IPS DF 4.7 (cell line): Measurements from ENCODE around the gene QSER1.

ENCODE experiments used
- DNase-seq: peaks from one replicate; pipeline ENCODE4 v3.0.0-alpha.2; 2013; ENCODE audit warnings: low spot score; ENCODE audit errors: extremely low read depth

The QSER1 gene

DNA sequence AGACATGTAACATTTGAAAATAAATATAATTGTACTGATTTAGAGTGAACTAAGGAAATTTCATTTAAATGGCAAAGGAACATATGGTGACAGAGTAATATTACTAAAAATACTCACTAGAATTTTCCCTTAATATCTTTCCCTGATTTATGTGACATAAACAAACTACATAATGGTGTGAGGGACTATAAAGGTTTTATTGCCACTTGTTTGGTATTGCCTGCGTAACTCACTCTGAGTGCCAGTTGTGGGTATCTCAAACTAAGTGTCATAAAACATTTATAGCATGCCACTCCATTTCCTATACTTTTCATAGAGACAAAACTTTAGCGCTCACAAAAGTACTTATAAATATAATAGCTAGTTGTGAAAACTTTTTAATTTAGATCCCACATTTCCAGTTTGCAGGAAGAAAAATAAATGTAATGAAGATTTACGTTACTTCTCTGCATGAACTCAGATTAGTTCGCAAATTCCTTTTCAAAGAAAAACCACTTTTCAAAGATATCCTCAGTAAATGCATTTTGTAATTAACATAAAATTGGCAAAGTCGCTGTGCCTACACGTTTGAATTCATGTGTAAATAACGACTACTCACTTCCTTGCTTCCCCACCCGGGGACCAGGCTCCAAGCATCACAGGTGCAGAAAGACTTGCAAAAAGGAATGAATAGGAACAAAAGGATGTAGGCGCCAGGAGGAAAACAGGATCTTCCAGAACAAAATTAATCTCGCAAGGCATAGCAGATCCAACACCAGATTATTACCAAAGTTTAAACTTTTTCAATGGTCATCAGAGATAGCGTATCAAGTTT is 1.6 kb upstream of the QSER1 start:
- no peak for DNase-seq

DNA sequence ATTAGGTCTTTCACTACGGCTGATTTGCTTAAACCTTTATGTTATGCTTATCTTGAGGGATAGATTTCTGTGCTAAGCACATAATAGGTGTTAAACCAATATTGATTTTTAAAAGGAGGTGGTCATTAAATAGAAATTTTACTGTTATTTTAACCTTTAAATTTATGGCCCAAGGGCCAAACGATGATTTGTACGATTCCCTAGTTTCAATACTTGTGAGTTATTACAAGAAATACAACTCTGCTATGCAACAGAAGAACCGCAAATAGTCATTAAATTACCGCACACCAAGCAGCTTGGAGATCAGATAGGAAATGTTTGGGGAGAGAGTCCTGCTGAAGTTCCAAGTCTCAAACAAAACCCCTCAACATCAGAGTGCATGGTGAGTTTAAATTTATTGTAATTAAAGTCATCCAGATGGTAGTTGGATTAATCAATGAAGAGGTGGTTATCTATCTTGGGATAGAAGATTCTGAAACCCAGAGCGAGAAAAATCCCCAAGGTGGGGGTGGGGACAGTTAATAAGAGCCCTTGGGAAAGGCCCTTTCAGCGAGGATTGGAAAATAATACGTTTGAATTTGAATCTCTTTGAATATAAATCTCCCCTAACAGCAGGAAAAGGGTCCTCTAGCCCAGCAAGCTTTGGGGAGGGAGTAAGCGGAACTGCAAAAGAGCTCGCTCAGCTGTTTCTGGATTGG is 805 bp upstream of the QSER1 start:
- DNase-seq, result no peak

DNA sequence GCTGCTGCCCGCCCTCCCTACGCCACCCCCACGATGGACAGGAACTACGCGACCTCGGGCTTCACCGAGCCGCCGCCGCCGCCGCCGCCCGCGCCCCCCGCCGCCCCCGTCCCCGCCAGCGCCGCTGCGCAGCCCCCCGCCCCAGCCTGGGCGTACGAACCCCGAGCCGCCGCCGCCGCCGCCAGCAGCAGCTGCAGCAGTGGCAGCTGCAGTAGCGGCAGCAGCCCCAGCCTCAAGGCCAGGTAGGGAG is 407 bp downstream of the QSER1 start:
- DNase-seq, result no peak

DNA sequence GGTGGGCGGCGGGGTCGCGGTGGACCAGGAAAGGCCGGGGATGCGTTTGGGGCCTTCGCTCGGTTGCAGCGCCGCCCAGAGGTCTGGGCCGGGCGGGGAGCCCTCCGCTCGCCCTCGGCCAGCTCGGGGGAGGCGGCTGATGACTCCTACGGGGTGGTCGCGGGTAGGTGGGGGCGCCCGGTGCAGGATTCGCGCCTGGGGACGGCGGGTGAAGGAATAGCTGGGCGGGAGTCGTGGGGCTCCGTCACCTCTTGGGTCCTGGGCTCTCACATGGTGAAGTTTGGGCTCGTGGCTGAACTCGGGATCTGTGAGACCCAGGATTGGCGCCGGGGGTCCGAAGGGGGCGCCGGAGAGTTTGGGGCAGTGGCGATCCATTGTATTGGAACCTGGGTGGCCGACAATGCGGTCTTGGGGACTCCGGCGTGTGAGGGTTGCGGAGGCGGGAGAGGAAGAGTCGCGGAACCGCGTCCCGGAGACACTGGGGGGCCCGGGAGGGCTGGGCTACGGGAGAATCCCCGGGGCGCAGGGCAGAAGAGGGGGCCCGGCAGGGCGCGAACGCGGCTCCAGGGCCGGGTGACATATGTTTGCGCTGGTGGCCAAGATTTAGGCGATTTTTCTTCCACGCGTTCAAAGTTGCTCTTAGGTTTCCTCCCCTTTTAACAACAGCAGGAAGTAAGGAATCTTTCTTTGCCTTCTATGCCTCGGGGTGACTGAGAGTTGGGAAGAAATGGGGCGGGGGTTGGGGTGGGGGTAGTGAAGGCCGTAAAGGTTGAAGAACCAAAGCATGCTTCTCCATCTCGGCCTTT is 935 bp downstream of the QSER1 start:
- no peak for DNase-seq

DNA sequence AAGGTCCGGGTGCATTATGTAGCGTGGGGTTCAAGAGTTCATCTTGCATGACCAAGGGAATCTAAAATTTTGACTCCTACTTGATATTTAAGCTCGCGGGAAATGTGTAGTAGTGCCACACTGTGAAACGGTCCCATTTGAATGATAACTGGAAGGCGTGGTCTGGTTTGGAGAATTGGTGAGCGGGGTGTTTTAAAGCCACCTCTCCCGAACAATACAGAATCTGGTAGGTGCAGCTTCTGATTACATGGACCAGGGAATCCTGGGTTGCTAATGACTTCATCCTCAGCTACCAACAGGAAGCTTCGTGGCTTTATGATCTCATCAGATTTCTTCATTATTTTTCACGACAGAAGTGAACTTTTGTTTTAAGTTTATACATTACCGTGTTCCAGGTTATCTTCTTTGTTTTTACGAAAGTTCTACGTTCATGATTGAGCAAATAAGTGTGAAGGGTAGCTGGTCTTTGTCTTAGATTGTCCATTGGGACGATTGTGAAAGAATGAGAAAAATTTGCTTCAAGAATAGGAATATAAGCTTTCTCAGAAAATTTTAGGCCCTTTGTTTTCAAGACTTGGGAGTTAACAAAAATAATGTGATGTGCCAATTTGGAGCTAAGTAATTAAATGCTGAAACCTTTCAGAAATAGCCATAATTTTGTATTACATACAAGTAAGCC is 1.7 kb downstream of the QSER1 start:
- no peak for DNase-seq

DNA sequence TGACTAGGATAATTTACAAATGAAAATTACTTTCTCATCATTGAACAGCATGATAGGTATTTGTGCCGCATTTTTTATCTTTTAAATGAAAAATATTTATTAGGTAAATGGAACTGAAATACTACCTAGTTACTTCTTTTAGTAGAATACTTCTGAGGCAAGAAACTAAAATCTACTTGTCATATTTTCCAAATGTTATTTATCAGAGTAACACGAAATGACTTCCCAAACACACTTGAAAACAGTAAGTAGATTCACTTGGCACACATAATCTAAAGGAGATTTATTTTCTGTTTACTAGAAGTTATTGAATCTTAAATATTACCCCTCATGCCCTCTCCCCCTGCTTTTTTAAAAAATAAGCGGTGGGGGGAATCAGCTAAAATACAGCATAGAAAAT is 2.3 kb downstream of the QSER1 start:
- no peak for DNase-seq

DNA sequence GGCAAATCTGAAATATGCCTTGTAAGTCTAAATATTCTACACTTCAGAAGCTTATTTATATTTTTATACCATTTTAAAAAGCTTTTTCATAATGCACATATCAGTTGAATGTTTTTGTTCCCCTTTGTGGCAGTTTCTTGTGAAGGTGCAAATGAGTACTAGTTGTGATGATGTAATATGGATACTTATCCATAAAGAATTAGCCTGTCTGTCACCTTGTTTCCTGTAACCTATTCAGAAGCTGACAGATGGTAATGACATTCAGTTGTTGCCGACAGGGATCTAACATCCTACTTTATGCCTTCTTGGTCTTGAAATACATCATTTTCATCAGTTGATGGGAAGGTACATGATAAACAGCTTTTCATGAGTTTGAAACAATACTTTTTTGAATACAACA is 2.9 kb downstream of the QSER1 start:
- no peak for DNase-seq

DNA sequence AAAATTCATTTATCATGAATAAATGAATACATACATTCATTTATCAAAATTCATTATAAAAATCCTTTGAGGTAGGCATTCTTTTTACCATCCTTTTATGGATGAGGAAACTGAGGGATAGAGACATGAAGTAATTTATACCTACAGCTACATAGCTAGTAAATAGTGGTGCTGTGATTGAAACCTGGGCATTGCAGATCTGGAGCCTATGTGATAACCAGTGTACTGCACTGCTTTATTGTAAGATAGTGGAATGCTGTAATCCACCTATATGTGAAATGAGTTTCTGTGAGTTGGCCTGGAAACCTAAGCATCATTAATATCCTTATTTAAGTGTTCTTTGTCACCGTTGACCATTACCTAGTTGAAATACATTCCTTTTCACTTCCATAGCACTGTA is 4.5 kb downstream of the QSER1 start:
- DNase-seq, result no peak

DNA sequence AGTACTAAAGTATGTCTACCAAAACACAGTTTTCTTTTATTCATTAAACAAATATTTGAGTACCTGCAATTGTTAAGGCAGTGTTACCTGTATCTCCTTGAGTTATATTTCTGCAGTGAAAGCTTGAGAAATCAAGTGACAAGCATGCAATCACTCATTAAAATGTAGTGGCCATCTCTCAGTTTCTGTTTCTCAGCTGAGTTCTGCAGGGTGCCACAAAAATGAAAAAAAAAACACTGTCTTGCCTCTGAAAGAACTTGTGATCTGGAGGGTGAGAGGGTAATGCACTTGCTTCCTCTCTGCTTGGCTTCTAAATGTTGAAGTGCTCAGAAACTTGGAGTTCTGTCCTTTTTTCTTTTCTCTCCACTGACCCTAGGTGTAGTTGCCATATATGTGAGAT is 6.8 kb downstream of the QSER1 start:
- no peak for DNase-seq

DNA sequence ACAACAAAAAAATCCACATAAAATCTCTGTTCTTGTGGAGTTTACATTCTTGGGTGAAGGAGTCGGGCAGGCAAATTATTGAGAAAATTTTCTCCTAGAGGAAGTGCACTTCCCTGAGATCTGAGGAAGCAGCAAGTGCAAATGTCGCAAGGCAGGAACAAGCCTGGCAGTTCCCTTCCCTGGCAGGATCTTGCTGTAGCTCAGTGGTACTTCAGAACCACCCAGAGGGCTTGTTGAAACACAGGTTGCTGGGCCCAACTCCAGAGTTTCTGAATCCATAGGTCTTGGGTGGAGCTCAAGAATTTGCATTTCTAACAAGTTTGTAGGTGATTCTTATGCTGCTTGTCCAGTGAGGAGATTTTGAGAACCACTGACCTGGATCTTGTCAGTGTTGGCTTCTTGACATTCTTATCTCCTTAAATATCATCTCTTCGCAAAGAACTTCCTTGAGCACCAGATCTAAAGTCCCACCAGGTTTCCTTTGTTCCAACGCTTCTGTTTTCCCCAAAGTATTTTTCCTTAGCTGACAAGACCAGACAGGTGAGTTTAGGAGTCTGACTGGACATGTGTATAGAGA is 9.6 kb downstream of the QSER1 start:
- no peak for DNase-seq

DNA sequence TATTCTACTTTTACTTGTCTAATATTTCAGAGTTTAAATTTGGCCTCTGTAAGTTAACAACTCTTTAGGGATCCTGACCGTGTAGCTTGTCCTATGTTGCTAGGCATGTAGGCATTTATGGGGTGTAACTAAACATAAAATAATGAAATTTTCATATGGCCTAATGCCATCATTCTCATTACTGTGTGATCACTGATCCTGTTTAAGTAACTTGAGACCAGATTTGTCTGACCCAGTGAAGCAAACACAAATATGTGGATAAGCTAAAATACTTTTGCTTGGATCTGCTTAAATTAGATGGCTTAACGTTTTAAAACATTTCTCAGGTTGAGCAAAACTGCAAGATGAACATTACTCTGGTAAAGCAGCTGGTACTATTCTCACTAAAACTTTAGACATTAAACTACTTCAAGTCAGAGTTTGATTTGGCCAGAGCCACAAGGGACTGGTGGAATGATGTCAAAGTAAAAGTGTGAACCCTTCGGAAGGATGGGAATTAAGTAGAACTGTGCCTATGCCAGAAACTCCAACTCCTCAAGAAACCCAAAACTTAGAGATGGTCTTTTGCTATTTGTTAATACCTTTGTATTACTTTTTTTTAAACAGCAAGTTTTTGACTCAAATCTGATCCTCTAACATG is 12.5 kb downstream of the QSER1 start:
- DNase-seq, result no peak

DNA sequence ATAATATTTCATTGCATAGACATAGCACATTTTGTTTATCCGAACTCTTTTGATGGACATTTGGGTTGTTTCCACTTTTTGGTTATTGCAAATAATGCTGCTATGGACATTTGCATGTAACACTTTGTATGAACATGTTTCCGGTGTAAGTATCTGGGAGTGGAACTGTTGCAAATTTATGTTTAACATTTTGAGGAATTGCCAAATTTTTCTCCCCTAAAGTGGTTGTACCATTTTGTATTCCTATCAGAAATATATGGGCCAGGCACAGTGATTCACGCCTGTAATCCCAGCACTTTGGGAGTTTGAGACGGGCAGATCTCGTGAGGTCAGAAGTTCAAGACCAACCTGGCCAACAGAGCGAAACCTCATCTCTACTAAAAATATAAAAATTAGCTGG is 16.0 kb downstream of the QSER1 start:
- DNase-seq, result no peak

DNA sequence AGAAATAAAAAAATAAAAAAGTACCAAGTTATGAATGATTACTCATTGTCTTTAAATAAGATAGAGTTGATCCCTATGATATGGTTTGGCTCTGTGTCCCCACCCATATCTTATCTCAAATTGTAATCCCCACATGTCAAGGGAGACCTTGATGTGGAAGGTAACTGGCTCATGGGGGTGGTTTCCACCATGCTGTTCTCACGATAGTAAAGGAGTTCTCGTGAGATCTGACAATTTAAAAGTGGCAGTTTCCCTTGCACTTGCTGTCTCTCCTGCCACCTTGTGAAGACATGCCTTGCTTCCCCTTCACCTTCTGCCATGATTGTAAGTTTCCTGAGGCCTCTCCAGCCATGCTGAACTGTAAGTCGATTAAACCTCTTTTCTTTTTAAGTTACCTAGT is 18.8 kb downstream of the QSER1 start:
- no peak for DNase-seq

DNA sequence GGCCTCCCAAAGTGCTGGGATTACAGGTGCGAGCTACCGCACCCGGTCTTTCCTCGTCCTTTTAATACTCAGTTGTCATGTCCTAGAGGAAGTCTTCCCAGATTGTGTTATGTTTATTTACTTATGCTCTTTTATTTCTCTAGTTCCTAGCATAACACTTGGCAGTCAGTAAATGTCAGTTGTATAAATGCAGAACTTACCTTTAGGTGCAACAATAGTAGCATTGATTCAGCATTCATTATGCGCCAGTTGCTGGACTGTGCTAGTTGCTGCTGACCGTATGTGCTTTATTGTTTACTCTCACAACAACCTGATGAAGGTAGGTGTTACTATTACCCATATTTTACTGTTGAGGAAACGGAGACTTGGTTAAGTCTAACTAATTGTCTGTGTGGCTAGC is 20.8 kb downstream of the QSER1 start:
- DNase-seq, result no peak

DNA sequence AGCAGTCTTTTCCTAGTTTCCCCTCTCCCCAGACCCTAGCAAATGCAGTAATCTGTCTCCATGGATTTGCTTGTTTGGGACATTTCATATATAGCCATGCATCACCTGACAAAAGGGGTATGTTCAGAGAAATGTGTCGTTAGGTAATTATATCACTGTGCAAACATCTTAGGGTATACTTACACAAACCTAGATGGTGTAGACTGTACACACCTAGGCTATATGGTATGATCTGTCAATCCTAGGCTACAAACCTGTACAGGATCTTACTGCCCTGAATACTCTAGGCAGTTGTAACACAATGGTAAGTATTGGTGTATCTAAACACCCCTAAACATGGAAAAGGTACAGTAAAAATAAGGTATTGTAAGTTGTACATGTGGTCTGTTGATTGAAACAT is 23.8 kb downstream of the QSER1 start:
- no peak for DNase-seq

DNA sequence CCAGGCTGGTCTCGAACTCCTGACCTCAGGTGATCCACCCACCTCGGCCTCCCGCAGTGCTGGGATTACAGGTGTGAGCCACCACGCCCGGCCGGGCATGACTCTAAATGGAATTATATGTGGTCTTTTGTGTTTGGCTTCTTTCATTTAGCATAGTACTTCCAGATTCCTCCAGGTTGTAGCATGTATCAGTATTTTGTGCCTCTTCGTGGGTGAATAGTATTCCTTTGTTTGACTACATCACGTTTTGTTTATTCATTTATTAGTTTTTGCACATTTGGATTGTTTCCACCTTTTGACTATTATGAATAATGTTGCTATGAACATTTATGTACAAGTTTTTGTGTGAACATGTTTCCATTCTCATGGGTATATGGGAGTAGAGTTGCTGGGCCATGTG is 24.4 kb downstream of the QSER1 start:
- DNase-seq, result no peak

DNA sequence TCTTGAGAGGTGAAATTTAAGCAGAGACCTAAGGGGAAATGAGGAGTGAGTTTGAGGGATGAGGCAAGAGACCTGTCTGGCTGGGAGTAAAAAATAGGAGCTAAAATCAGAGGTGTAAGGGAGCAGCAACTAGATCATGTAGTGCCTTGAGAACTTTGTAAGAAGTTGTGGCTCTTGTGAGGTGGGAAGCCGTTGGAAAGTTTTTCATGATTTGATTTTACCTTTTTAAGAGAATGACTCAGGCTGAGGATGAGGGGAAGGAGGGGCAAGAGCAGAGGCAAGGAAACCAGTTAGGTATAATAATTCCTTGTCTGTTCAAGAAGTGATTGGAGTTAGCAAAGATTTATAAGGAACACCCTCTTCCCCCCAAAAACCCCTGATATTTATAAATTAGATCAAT is 25.8 kb downstream of the QSER1 start:
- DNase-seq, result no peak

DNA sequence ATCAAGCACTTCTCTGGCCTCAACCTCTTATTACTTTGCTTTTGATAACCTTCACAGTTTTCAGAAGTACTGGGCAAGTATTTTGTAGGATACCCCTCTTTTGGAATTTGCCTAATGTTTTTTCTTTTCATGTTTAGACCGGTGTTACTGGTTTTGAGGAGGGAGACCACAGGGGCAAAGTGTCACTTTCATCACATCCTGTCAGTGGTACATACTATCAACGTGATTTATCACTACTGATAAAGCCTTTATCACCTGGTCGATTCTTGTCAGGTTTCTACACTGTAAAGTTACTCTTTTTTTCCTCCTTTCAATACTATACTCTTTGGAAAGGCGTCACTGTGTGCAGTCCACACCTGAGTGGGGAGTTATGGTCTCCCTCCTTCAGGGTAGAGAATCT is 26.7 kb downstream of the QSER1 start:
- DNase-seq, result no peak

DNA sequence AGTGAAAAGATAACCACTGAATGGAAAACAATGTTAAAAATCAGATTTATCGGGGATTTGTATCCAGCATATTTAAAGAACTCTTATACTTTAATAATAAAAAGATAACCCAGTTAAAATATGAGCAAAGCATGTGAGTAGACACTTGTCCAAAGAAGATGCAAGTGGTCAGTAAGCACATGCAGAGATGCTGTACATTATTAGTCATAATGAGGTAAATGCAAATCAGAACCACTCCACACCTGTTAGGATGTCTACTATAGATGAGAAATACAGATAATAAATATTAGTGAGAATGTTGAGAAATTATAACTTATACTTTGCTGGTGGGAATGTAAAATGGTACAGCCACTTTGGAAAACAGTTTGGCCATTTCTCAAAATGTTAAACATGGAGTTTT is 28.0 kb downstream of the QSER1 start:
- DNase-seq, result no peak

DNA sequence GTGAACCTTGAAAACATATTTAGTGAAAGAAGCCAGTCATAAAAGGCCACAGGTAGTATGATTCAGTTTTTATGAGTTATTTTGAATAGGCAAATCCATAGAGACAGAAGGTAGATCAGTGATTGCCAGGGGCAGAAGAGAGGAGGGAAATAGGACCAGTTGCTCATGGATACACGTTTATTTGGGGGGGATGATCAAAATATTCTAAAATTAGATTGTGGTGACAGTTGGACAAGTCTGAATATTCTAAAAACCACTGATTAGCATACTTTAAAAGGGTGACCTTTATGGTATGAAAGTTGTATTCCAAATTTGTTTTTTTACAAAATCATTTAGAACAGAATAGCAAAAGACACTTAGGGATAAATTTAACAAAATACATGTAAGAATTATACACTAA is 28.6 kb downstream of the QSER1 start:
- no peak for DNase-seq

DNA sequence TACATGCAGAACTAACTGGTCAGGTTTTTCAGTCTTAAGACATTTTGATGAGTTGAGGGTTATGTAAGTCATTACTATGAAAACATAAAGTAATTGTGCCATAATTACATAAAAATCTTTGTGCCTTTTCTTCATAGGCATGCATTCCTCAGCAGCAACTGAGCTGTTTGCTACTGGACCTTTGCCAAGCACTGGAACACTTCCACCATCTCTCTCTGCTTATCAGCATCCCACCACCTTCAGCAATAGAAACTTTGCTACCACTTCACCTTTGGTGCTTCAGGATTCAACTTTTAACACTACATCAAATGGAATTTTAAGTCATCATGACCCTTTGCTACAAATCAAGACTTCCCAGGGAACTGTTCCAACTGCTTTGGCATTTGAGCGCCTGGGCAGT is 39.0 kb downstream of the QSER1 start:
- no peak for DNase-seq
